HepG2 (cell line): ENCODE measurements around the gene LYRM4.

Experiments
- DNMT1 ChIP-seq: sonication (generic); formaldehyde crosslinking; IDR thresholded peaks from 2 replicates; pipeline ENCODE4 v1.5.1; 2020; ENCODE audit warnings: mild to moderate bottlenecking, missing genetic modification reagents
- ELF4 ChIP-seq: sonication (generic); formaldehyde crosslinking; IDR thresholded peaks from 2 replicates; pipeline ENCODE4 v1.5.0; 2020; ENCODE audit warnings: missing genetic modification reagents, mild to moderate bottlenecking, moderate library complexity, borderline replicate concordance
- PITX1 ChIP-seq: sonication (generic); formaldehyde crosslinking; IDR thresholded peaks from 2 replicates; pipeline ENCODE4 v1.5.1; 2020; ENCODE audit warnings: mild to moderate bottlenecking, missing genetic modification reagents
- TARDBP ChIP-seq: sonication (generic); formaldehyde crosslinking; IDR thresholded peaks from 2 replicates; pipeline ENCODE4 v1.8.0; 2022; ENCODE audit warnings: mild to moderate bottlenecking, missing genetic modification reagents
- TBX2 ChIP-seq: sonication (generic); formaldehyde crosslinking; IDR thresholded peaks from 2 replicates; pipeline ENCODE4 v1.5.0; 2020; ENCODE audit warnings: missing genetic modification reagents, mild to moderate bottlenecking, borderline replicate concordance
- ZFP36 ChIP-seq: fragments of 150-350 bp; IDR thresholded peaks from 2 replicates; pipeline ENCODE4 v1.6.1; 2018; ENCODE audit warnings: borderline replicate concordance, low read length, low read depth; ENCODE audit not compliant: partially characterized antibody
- TF ChIP-seq, protein P1 (sequence below): sonication (generic); formaldehyde crosslinking; IDR thresholded peaks from 2 replicates; pipeline ENCODE4 v1.4.0; 2020; ENCODE audit warnings: missing genetic modification reagents
- TF ChIP-seq, protein P2 (sequence below): sonication (generic); formaldehyde crosslinking; IDR thresholded peaks from 2 replicates; pipeline ENCODE4 v1.4.0; 2020; ENCODE audit warnings: missing genetic modification reagents
- TF ChIP-seq, protein P3 (sequence below): sonication (generic); formaldehyde crosslinking; conservative IDR thresholded peaks from 2 replicates; pipeline ENCODE4 v1.4.0; 2020; ENCODE audit warnings: missing genetic modification reagents

DNA sequence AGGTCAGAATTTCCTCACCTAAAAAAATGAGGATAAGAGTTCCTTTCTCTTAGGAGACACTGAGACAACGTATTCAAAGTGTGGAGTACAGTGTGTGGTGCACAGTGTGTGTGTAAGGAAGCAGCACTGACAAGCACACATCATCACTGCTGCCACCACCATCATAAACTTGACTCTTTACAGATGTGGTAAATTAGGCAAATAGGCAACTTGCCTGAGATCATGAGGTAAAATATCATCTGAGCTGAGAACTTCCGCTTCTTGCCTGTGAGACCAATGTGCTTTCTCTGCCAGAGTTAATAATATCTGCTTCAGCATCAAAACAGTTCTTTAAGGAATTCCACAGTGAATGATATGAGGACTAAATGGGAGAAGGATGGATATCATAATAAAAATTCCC, 52.7 kb downstream of the LYRM4 start:
- TF ChIP-seq TBX2 (CRISPR knock-in tag) (no peak), TARDBP (CRISPR knock-in tag) (no peak), DNMT1 (CRISPR knock-in tag) (no peak), ZFP36 (no peak), ELF4 (CRISPR knock-in tag) (no peak), PITX1 (CRISPR knock-in tag) (no peak)
- TF ChIP-seq, protein P1, sequence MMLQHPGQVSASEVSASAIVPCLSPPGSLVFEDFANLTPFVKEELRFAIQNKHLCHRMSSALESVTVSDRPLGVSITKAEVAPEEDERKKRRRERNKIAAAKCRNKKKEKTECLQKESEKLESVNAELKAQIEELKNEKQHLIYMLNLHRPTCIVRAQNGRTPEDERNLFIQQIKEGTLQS (CRISPR knock-in tag) = no peak
- TF ChIP-seq, protein P2, sequence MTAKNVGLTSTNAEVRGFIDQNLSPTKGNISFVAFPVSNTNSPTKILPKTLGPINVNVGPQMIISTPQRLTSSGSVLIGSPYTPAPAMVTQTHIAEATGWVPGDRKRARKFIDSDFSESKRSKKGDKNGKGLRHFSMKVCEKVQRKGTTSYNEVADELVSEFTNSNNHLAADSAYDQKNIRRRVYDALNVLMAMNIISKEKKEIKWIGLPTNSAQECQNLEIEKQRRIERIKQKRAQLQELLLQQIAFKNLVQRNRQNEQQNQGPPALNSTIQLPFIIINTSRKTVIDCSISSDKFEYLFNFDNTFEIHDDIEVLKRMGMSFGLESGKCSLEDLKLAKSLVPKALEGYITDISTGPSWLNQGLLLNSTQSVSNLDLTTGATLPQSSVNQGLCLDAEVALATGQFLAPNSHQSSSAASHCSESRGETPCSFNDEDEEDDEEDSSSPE (CRISPR knock-in tag) = no peak
- TF ChIP-seq, protein P3, sequence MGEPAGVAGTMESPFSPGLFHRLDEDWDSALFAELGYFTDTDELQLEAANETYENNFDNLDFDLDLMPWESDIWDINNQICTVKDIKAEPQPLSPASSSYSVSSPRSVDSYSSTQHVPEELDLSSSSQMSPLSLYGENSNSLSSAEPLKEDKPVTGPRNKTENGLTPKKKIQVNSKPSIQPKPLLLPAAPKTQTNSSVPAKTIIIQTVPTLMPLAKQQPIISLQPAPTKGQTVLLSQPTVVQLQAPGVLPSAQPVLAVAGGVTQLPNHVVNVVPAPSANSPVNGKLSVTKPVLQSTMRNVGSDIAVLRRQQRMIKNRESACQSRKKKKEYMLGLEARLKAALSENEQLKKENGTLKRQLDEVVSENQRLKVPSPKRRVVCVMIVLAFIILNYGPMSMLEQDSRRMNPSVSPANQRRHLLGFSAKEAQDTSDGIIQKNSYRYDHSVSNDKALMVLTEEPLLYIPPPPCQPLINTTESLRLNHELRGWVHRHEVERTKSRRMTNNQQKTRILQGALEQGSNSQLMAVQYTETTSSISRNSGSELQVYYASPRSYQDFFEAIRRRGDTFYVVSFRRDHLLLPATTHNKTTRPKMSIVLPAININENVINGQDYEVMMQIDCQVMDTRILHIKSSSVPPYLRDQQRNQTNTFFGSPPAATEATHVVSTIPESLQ (CRISPR knock-in tag) = no peak
